Neuronal stem cell (in vitro differentiated cells): ENCODE data around the gene SP140L.
"Not testable (repeated sequence)": the region's sequence is repeated elsewhere in the genome, so short reads cannot be mapped to it uniquely, and the experiment has no call there.

ENCODE experiments used
- DNase-seq: peaks from one replicate; pipeline ENCODE4 v3.0.0-alpha.2; 2013; ENCODE audit warnings: low spot score
- H2AFZ ChIP-seq: one replicate; pipeline ENCODE4 v1.6.1; 2013; ENCODE audit warnings: mild to moderate bottlenecking, low read length, inconsistent platforms
- H2AK5ac ChIP-seq: 2 replicates; pipeline ENCODE4 v1.6.1; 2013; ENCODE audit warnings: low read depth, mild to moderate bottlenecking, inconsistent platforms, low read length, moderate library complexity, mixed read lengths
- H2BK120ac ChIP-seq: 2 replicates; pipeline ENCODE4 v1.6.1; 2013; ENCODE audit warnings: low read depth, mild to moderate bottlenecking, inconsistent platforms, low read length, moderate library complexity, mixed read lengths
- H2BK12ac ChIP-seq: one replicate; pipeline ENCODE4 v1.6.1; 2013; ENCODE audit warnings: low read length, inconsistent platforms
- H2BK15ac ChIP-seq: 2 replicates; pipeline ENCODE4 v1.6.1; 2013; ENCODE audit warnings: mild to moderate bottlenecking, low read length, inconsistent platforms, mixed read lengths
- H2BK5ac ChIP-seq: one replicate; pipeline ENCODE4 v1.6.1; 2013; ENCODE audit warnings: inconsistent platforms, mild to moderate bottlenecking, low read length, moderate library complexity
- H3K14ac ChIP-seq: one replicate; pipeline ENCODE4 v1.6.1; 2013; ENCODE audit warnings: low read length, inconsistent platforms
- H3K18ac ChIP-seq: 2 replicates; pipeline ENCODE4 v1.6.1; 2013; ENCODE audit warnings: low read length, inconsistent platforms
- H3K23ac ChIP-seq: 2 replicates; pipeline ENCODE4 v1.6.1; 2013; ENCODE audit warnings: low read depth, mild to moderate bottlenecking, mixed read lengths, low read length, inconsistent platforms; ENCODE audit not compliant: poor library complexity
- H3K27ac ChIP-seq: replicated peaks from 3 replicates; pipeline ENCODE4 v1.5.1; 2013; ENCODE audit warnings: low read length, inconsistent platforms
- H3K27me3 ChIP-seq, 3 experiments: 2 replicates each; pipeline ENCODE4 v1.6.1; 2013; ENCODE audit warnings: low read length in 3 of 3, mild to moderate bottlenecking in 2 of 3, inconsistent platforms in 1 of 3, low read depth in 1 of 3, mixed read lengths in 1 of 3, moderate library complexity in 1 of 3; ENCODE audit not compliant: control insufficient read depth in 3 of 3, insufficient read depth in 3 of 3
- H3K36me3 ChIP-seq, 2 donors: replicated peaks in 1 of 2; 2 replicates each; pipeline ENCODE4 v1.6.1; 2013; ENCODE audit warnings: low read length in 2 of 2; ENCODE audit not compliant: control insufficient read depth in 2 of 2, insufficient read depth in 2 of 2
- H3K4ac ChIP-seq: 2 replicates; pipeline ENCODE4 v1.6.1; 2013; ENCODE audit warnings: inconsistent platforms, mild to moderate bottlenecking, low read length, moderate library complexity
- H3K4me1 ChIP-seq, 2 donors: 1 replicate in 1 of 2; 2 replicates in 1 of 2; pipeline ENCODE4 v1.6.1; 2013; ENCODE audit warnings: low read length in 2 of 2, low read depth in 1 of 2; ENCODE audit not compliant: control insufficient read depth in 2 of 2, insufficient read depth in 1 of 2
- H3K4me2 ChIP-seq: one replicate; pipeline ENCODE4 v1.6.1; 2013; ENCODE audit warnings: mild to moderate bottlenecking, low read length, inconsistent platforms; ENCODE audit not compliant: insufficient read depth, poor library complexity, severe bottlenecking
- H3K4me3 ChIP-seq, 2 donors: 2 replicates each; pipeline ENCODE4 v1.5.1; 2013; ENCODE audit warnings: low read length in 2 of 2, mild to moderate bottlenecking in 2 of 2, inconsistent platforms in 1 of 2, moderate library complexity in 1 of 2
- H3K79me1 ChIP-seq: one replicate; pipeline ENCODE4 v1.6.1; 2013; ENCODE audit warnings: low read depth, mild to moderate bottlenecking, inconsistent platforms, low read length, moderate library complexity
- H3K9ac ChIP-seq: one replicate; pipeline ENCODE4 v1.6.1; 2013; ENCODE audit warnings: mild to moderate bottlenecking, low read depth, low read length, inconsistent platforms; ENCODE audit not compliant: poor library complexity
- H3K9me3 ChIP-seq, 2 donors: replicated peaks in 1 of 2; 2 replicates each; pipeline versions ENCODE3 to v1.6.1; 2013; ENCODE audit warnings: low read length in 2 of 2, mild to moderate bottlenecking in 2 of 2, inconsistent platforms in 1 of 2, low read depth in 1 of 2, mixed read lengths in 1 of 2, moderate library complexity in 1 of 2; ENCODE audit not compliant: control insufficient read depth in 2 of 2, insufficient read depth in 1 of 2
- H4K8ac ChIP-seq: one replicate; pipeline ENCODE4 v1.6.1; 2013; ENCODE audit warnings: low read depth, mild to moderate bottlenecking, inconsistent platforms, low read length, moderate library complexity
- H4K91ac ChIP-seq: one replicate; pipeline ENCODE4 v1.6.1; 2013; ENCODE audit warnings: low read length, low read depth, mild to moderate bottlenecking, inconsistent platforms; ENCODE audit not compliant: poor library complexity
- WGBS, 2 donors: extraction: QIAGEN DNeasy Blood & Tissue Kit; methylation state at CpG; one replicate each; pipeline ENCODE4 v1.1.7; 2013; ENCODE audit warnings: missing lambda C conversion rate in 2 of 2, mixed read lengths in 1 of 2; ENCODE audit not compliant: insufficient read length in 2 of 2, insufficient replicate concordance in 1 of 2; ENCODE audit errors: extremely low coverage in 2 of 2; 5-methylcytosine and 5-hydroxymethylcytosine counted together

Gene SP140L

DNA sequence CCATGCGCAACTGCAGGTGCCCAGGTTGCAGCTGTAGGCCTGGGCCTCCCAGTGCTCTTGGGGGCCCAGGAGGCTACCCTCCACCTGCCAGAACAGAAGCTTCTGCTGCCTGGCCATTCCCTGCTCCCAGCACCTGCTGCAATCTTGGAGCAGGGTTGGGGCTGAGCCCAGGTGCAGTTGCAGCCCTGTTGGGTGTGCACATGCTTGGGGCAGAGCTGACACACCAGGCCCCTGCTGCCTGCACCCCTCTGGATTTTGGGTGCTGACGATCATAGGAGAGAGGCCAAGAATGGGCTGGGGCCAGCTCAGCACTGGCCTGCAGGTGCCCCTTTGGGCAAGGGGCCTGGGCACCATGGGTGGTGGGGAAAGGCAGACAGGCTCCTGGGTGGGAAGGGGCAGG is 20.5 kb upstream of the SP140L start:
- H2BK5ac ChIP-seq = peak overlapping the region; percentile 53
- no peak overlapping the region for H2BK120ac ChIP-seq
- WGBS, 2 donors = no CpG with 5 or more reads among the region's 2 CpGs

DNA sequence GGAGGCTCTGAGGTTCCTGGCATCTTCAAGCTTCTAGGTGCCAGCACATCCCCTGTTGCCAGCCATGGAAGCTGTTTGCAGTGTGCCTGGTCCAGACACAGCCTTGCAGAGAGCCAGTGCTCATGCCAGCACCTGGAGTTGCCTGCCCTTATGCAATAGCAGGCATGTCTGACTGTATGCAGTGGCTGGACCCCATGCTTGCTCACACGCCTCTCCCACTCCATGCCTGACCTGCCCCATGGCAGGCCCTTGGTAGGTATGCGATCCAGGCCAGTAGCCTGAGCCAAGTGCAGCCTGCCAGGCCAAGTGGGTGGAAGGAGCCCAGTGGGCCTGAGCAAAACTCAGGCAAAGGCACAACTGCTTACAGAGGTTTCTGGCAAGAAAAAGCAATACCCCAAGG is 19.5 kb upstream of the SP140L start:
- Histone ChIP-seq H4K8ac (peak overlapping the region; percentile 23), H3K27ac (no peak overlapping the region), H2AFZ (no peak overlapping the region), H3K4me1 (no peaks in the 10 kb centered on the region), H3K79me1 (no peaks in the 10 kb centered on the region), H3K9ac (no peak overlapping the region), H2BK12ac (no peak overlapping the region), H3K27me3 (no peaks in the 10 kb centered on the region), H2BK120ac (no peak overlapping the region), H3K18ac (peak overlapping the region; percentile 87), H2BK5ac (no peak overlapping the region), H3K36me3 (no peaks in the 10 kb centered on the region), H3K9me3 (no peaks in the 10 kb centered on the region), H2BK15ac (peak overlapping the region; percentile 49), H3K4ac (no peak overlapping the region), H3K23ac (peak overlapping the region; percentile 10), H3K4me2 (no peak overlapping the region), H3K14ac (no peak overlapping the region), H3K4me3 (peak overlapping the region in 1 of 2 donors; percentile 12), H2AK5ac (no peak overlapping the region), H4K91ac (no peak overlapping the region)
- WGBS, 2 donors = no CpG with 5 or more reads among the region's 2 CpGs
- no peak for DNase-seq

More for the DNA sequence above, 20.5 kb upstream of the SP140L start:
- no peak overlapping the region for H3K14ac ChIP-seq
- H3K9me3 ChIP-seq = no peaks in the 10 kb centered on the region
- H3K36me3 ChIP-seq = no peaks in the 10 kb centered on the region
- no peak overlapping the region for H2AK5ac ChIP-seq
- H2BK12ac ChIP-seq = no peak overlapping the region
- no peak overlapping the region for H2BK15ac ChIP-seq
- H2AFZ ChIP-seq = no peak overlapping the region
- no peaks in the 10 kb centered on the region for H3K79me1 ChIP-seq
- H3K27ac ChIP-seq = no peak overlapping the region
- H4K91ac ChIP-seq = no peak overlapping the region
- H3K4me3 ChIP-seq = no peak overlapping the region
- peak overlapping the region; percentile 80 for H3K23ac ChIP-seq
- H3K18ac ChIP-seq = no peak overlapping the region
- no peak for DNase-seq
- no peaks in the 10 kb centered on the region for H3K4me1 ChIP-seq
- no peak overlapping the region for H3K4ac ChIP-seq
- no peak overlapping the region for H3K9ac ChIP-seq
- H3K27me3 ChIP-seq = no peaks in the 10 kb centered on the region
- no peak overlapping the region for H4K8ac ChIP-seq
- no peak overlapping the region for H3K4me2 ChIP-seq

DNA sequence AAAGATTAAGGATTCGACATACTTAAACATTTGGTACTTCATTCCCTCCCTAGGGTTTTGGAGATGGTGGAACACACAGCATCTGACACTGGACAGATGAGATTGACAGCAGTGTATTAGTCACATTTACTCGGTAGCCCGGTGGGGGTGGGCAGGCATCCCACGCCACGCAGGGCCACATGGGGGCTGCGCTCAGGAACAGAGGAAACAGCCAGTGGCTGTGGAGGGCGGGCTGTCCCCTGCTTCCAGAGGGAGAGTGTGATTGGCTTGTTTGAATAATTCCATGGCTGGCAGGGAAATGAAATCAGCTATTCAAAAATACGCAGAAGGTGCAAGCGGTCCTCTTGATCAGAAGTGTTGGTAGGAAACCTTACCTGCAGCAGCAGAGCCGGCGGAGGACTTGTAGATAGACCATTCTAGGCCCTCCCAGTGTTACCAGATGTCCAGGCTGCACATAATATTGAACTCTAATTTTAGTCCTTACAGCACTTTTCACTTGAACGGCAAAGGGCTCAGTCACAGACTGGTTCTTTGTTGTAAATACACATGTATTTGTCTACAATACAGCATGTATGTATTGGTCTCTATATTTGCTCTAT is 18.5 kb upstream of the SP140L start:
- no peak overlapping the region for H2BK12ac ChIP-seq
- no peak overlapping the region for H3K9ac ChIP-seq
- no peak overlapping the region for H4K8ac ChIP-seq
- no peak overlapping the region for H2BK15ac ChIP-seq
- H4K91ac ChIP-seq = no peak overlapping the region
- H3K14ac ChIP-seq = no peak overlapping the region
- H3K18ac ChIP-seq = no peak overlapping the region
- H3K27ac ChIP-seq = no peak overlapping the region
- no peak overlapping the region for H2BK120ac ChIP-seq
- H3K4ac ChIP-seq = no peak overlapping the region
- DNase-seq = no peak
- peaks cover 0 to 2% of the 10 kb centered on the region in 2 donors for H3K4me1 ChIP-seq
- no peak overlapping the region for H3K23ac ChIP-seq
- no peak overlapping the region for H2AK5ac ChIP-seq
- H3K36me3 ChIP-seq = no peaks in the 10 kb centered on the region
- no peak overlapping the region for H2BK5ac ChIP-seq
- no peak overlapping the region for H2AFZ ChIP-seq
- H3K4me3 ChIP-seq = no peak overlapping the region
- H3K79me1 ChIP-seq = no peaks in the 10 kb centered on the region
- H3K9me3 ChIP-seq = no peaks in the 10 kb centered on the region
- H3K4me2 ChIP-seq = no peak overlapping the region
- WGBS, 2 donors = no CpG with 5 or more reads among the region's 12 CpGs
- H3K27me3 ChIP-seq = peaks cover 0 to 3% (median 0%) of the 10 kb centered on the region in 3 experiments

- not testable (repeated sequence) for H4K8ac ChIP-seq, H2AFZ ChIP-seq, H3K27ac ChIP-seq, H3K4me1 ChIP-seq, H2BK12ac ChIP-seq, H2BK120ac ChIP-seq, DNase-seq, H3K4me2 ChIP-seq, H3K27me3 ChIP-seq, H3K4me3 ChIP-seq, H3K14ac ChIP-seq, H3K18ac ChIP-seq, H3K36me3 ChIP-seq, H2BK5ac ChIP-seq, H3K4ac ChIP-seq, H3K23ac ChIP-seq, H2BK15ac ChIP-seq, H2AK5ac ChIP-seq, H3K9ac ChIP-seq, H3K79me1 ChIP-seq, H3K9me3 ChIP-seq, H4K91ac ChIP-seq
- no CpG with 5 or more reads among the region's 5 CpGs for WGBS, 2 donors
Observed at GRCh38 chr2:230310792-230311191, 16.2 kb upstream of the SP140L start.
